Endothelial cell of umbilical vein (primary cell): ENCODE measurements around the gene ACER3.
A peak's percentile ranks its signal among the peaks of the same experiment; 100 is the strongest.

ENCODE experiments used
- EZH2 ChIP-seq: IDR thresholded peaks from 2 replicates; pipeline ENCODE4 v1.6.1; 2012; ENCODE audit warnings: borderline replicate concordance, low read depth, mild to moderate bottlenecking, moderate library complexity, low read length, inconsistent platforms; ENCODE audit not compliant: severe bottlenecking
- GATA2 ChIP-seq: IDR thresholded peaks from 2 replicates; pipeline ENCODE4 v1.7.0; 2011; ENCODE audit warnings: low read depth, mild to moderate bottlenecking, moderate library complexity, mixed read lengths, low read length; ENCODE audit not compliant: insufficient read length, insufficient read depth
- JUN ChIP-seq: IDR thresholded peaks from 2 replicates; pipeline ENCODE4 v1.6.1; 2011; ENCODE audit warnings: borderline replicate concordance, low read depth; ENCODE audit not compliant: insufficient read length, insufficient read depth
- POLR2A ChIP-seq: IDR thresholded peaks from 2 replicates; pipeline ENCODE4 v1.6.1; 2012; ENCODE audit warnings: low read depth, mild to moderate bottlenecking, control low read depth, low read length
- POLR2AphosphoS5 ChIP-seq: IDR thresholded peaks from 2 replicates; pipeline ENCODE4 v1.6.1; 2012; ENCODE audit warnings: low read depth, mild to moderate bottlenecking, control low read depth, low read length, moderate library complexity; ENCODE audit not compliant: insufficient read depth
- TF ChIP-seq, protein P1 (sequence below), 2 donors: IDR thresholded peaks; 1 replicate in 1 of 2; 2 replicates in 1 of 2; pipeline ENCODE4 v1.5.1; 2011; ENCODE audit warnings: low read length in 2 of 2, mild to moderate bottlenecking in 2 of 2, moderate library complexity in 2 of 2, control low read depth in 1 of 2, inconsistent platforms in 1 of 2, low read depth in 1 of 2; ENCODE audit not compliant: insufficient read depth in 1 of 2; ENCODE audit errors: extremely low read depth in 1 of 2
- TF ChIP-seq, protein P2 (sequence below): IDR thresholded peaks from 2 replicates; pipeline ENCODE4 v1.6.1; 2011; ENCODE audit not compliant: insufficient read depth, insufficient read length

DNA sequence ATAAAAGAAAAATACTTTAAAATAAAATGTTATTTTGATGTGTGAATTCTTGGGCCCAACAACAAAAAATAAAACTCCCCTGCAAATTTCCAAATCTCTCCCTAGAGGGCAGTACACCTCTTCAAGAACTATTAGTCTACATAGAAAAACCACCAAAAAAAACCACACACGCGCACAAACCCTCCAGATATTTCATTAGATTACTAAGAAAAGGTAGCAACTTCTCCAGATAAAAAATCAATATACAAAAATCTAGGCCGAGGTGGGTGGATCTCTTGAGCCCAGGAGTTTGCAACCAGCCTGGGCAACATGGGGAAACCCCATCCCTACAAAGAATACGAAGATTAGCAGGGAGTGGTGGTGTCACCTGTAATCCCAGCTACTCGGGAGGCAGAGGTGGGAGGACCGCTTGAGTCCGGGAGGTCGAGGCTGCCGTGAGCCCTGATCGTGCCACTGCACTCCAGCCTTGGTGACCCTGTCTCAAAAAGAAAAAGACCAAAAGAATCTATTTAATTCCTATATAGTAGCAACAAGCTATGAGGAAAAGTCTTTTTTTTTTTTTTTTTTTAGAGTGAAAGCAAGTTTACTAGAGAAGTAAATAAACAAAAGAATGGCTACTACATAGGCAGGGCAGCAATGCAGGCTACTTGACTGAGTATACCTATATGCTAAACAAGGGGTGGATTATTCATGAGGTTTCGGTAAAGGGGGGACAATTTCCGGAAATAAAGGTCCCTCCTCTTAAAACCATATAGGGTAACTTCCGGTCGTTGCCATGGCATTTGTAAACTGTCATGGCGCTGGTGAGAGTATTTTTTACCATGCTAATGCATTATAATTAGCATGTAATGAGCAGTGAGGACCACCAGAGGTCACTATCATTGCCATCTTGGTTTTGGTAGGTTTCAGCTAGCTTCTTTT lies 186.5 kb downstream of the ACER3 start:
- TF ChIP-seq, protein P1, sequence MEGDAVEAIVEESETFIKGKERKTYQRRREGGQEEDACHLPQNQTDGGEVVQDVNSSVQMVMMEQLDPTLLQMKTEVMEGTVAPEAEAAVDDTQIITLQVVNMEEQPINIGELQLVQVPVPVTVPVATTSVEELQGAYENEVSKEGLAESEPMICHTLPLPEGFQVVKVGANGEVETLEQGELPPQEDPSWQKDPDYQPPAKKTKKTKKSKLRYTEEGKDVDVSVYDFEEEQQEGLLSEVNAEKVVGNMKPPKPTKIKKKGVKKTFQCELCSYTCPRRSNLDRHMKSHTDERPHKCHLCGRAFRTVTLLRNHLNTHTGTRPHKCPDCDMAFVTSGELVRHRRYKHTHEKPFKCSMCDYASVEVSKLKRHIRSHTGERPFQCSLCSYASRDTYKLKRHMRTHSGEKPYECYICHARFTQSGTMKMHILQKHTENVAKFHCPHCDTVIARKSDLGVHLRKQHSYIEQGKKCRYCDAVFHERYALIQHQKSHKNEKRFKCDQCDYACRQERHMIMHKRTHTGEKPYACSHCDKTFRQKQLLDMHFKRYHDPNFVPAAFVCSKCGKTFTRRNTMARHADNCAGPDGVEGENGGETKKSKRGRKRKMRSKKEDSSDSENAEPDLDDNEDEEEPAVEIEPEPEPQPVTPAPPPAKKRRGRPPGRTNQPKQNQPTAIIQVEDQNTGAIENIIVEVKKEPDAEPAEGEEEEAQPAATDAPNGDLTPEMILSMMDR (IDR thresholded peaks at IDR 0.05; ENCODE audit: extremely low read depth in 1 of 2, insufficient read depth in 1 of 2, low read depth in 1 of 2, low read length in 2 of 2): peak; percentile 48 to 59
- TF ChIP-seq POLR2A (no peak), EZH2 (no peak), POLR2AphosphoS5 (no peak), JUN (no peak), GATA2 (peak; percentile 4)
- TF ChIP-seq, protein P2, sequence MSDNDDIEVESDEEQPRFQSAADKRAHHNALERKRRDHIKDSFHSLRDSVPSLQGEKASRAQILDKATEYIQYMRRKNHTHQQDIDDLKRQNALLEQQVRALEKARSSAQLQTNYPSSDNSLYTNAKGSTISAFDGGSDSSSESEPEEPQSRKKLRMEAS: no peak
